Tibial nerve (tissue), 4 donors: ENCODE data around the gene ERF.

Experiments
- EP300 ChIP-seq, 2 donors: sonication (generic); formaldehyde crosslinking; IDR thresholded peaks; one replicate each; pipeline ENCODE4 v1.6.1; 2017; ENCODE audit warnings: antibody characterized with exemption in 2 of 2, mild to moderate bottlenecking in 1 of 2
- POLR2A ChIP-seq, 2 donors: fragments of 450-650 bp; IDR thresholded peaks; one replicate each; pipeline ENCODE4 v1.6.1; 2017; ENCODE audit warnings: antibody characterized with exemption in 2 of 2, mild to moderate bottlenecking in 2 of 2, moderate library complexity in 2 of 2
- TF ChIP-seq, protein P1 (sequence below), 5 experiments: fragments of 200-600 bp in 3 of 5; fragments of 450-650 bp in 2 of 5; sonication (generic) in 3 of 5; IDR thresholded peaks; one replicate each; pipeline ENCODE4 v1.5.1; 2016 to 2019; ENCODE audit warnings: antibody characterized with exemption in 5 of 5, mild to moderate bottlenecking in 3 of 5, moderate library complexity in 2 of 5

DNA sequence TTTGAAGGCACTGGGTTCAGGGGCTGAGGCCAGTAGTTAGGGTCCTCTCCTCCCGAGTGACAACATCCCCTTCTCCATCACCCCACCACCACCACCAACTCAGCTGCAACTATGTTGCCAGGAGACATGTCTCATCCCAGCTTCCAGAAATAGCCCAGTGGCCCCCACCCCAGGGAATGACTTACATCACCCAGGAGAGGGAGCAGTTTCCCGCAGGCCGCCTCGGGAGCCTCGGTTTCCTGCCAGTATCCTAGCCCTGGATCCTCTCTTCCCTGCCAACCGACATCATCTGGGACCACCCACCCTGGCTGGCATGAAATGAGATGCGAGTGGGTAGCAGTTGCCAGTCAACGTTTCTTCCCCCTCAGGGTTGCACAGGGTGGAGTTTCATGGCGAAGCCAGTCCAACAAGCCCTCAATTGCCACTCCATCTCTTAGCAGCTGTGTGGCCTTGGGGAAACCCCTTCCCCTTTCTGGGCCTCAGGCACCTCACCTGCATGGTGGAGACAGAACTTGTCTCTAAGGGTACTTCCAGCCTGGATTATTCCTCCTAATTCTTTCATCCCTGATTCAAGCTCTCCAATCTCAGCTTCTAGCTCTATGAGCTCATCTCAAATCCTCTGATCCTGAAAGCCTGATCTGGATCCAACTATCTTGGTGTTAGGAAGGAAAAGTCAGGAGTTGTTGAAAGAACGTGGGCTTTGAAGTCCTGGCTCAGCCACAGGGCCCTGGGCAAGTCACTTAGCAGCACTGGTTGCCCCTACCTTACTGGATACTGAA lies 8.6 kb downstream of the ERF start:
- TF ChIP-seq, protein P1, sequence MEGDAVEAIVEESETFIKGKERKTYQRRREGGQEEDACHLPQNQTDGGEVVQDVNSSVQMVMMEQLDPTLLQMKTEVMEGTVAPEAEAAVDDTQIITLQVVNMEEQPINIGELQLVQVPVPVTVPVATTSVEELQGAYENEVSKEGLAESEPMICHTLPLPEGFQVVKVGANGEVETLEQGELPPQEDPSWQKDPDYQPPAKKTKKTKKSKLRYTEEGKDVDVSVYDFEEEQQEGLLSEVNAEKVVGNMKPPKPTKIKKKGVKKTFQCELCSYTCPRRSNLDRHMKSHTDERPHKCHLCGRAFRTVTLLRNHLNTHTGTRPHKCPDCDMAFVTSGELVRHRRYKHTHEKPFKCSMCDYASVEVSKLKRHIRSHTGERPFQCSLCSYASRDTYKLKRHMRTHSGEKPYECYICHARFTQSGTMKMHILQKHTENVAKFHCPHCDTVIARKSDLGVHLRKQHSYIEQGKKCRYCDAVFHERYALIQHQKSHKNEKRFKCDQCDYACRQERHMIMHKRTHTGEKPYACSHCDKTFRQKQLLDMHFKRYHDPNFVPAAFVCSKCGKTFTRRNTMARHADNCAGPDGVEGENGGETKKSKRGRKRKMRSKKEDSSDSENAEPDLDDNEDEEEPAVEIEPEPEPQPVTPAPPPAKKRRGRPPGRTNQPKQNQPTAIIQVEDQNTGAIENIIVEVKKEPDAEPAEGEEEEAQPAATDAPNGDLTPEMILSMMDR (IDR thresholded peaks at IDR 0.05): peak; percentile 41 to 83 (median 67)
- TF ChIP-seq POLR2A (IDR thresholded peaks at IDR 0.05) (no peak), EP300 (IDR thresholded peaks at IDR 0.05) (peak in 1 of 2 donors; percentile 66)
